Skin of body (tissue), 2 donors: ENCODE results near the gene DCAF6. TPM values are rescaled to one million over a fixed set of nuclear protein-coding genes. Genes with fewer than 3 reads are reported as not detected.

Experiments
- DNase-seq: peaks from one replicate; lab custom pipeline; 2025; lab: John Stamatoyannopoulos, UW
- total RNA-seq: library from RNA; depleted of rRNA; stranded (reverse); fragments of >200 nt; gene quantifications from one replicate; pipeline ENCODE4 v1.2.3, GENCODE V29; 2014

DCAF6 gene
- total RNA-seq, 1 donor from 2014 or later, result 67.0 TPM

GRCh38 chr1:167964646-167965045, 28.2 kb downstream of the DCAF6 start:
- DNase-seq, result no peak

- no peak for DNase-seq
Observed at GRCh38 chr1:167966050-167966449, 29.6 kb downstream of the DCAF6 start.

- DNase-seq, result no peak
Observed at GRCh38 chr1:167968569-167968968, 32.1 kb downstream of the DCAF6 start.

- DNase-seq, result no peak
Observed at GRCh38 chr1:167973832-167974231, 37.3 kb downstream of the DCAF6 start.

- no peak for DNase-seq
Observed at GRCh38 chr1:167974698-167975097, 38.2 kb downstream of the DCAF6 start.

- no peak for DNase-seq
Observed at GRCh38 chr1:167977245-167977644, 40.8 kb downstream of the DCAF6 start.

- no peak for DNase-seq
Observed at GRCh38 chr1:167981933-167982332, 45.5 kb downstream of the DCAF6 start.

GRCh38 chr1:167983797-167984420, 47.4 kb downstream of the DCAF6 start:
- DNase-seq, result no peak

- no peak for DNase-seq
Observed at GRCh38 chr1:167984886-167985489, 48.5 kb downstream of the DCAF6 start.

GRCh38 chr1:167987174-167987573, 50.7 kb downstream of the DCAF6 start:
- DNase-seq, result no peak

GRCh38 chr1:167991546-167991945, 55.1 kb downstream of the DCAF6 start:
- no peak for DNase-seq

- no peak for DNase-seq
Observed at GRCh38 chr1:167993720-167994119, 57.2 kb downstream of the DCAF6 start.

GRCh38 chr1:167994560-167994959, 58.1 kb downstream of the DCAF6 start:
- DNase-seq, result no peak

GRCh38 chr1:167995038-167995437, 58.6 kb downstream of the DCAF6 start:
- DNase-seq, result no peak

- DNase-seq, result no peak
Observed at GRCh38 chr1:167996266-167996665, 59.8 kb downstream of the DCAF6 start.

- no peak for DNase-seq
Observed at GRCh38 chr1:167997037-167997575, 60.6 kb downstream of the DCAF6 start.

GRCh38 chr1:167999877-168000276, 63.4 kb downstream of the DCAF6 start:
- DNase-seq, result no peak

- no peak for DNase-seq
Observed at GRCh38 chr1:168000656-168001055, 64.2 kb downstream of the DCAF6 start.

- DNase-seq, result no peak
Observed at GRCh38 chr1:168001213-168001612, 64.7 kb downstream of the DCAF6 start.

- DNase-seq, result no peak
Observed at GRCh38 chr1:168004531-168004930, 68.0 kb downstream of the DCAF6 start.

- no peak for DNase-seq
Observed at GRCh38 chr1:168005529-168005928, 69.0 kb downstream of the DCAF6 start.

GRCh38 chr1:168007691-168008090, 71.2 kb downstream of the DCAF6 start:
- DNase-seq, result no peak

GRCh38 chr1:168008595-168008994, 72.1 kb downstream of the DCAF6 start:
- DNase-seq, result no peak
